ENCODE results near the gene SMIM32. TPM values are rescaled to one million over a fixed set of nuclear protein-coding genes. Genes with fewer than 3 reads are reported as not detected.
A peak's percentile ranks its signal among the peaks of the same experiment; 100 is the strongest.

The SMIM32 gene
- total RNA-seq, 1 experiment from 2014 or later, result 0.42 TPM

DNA sequence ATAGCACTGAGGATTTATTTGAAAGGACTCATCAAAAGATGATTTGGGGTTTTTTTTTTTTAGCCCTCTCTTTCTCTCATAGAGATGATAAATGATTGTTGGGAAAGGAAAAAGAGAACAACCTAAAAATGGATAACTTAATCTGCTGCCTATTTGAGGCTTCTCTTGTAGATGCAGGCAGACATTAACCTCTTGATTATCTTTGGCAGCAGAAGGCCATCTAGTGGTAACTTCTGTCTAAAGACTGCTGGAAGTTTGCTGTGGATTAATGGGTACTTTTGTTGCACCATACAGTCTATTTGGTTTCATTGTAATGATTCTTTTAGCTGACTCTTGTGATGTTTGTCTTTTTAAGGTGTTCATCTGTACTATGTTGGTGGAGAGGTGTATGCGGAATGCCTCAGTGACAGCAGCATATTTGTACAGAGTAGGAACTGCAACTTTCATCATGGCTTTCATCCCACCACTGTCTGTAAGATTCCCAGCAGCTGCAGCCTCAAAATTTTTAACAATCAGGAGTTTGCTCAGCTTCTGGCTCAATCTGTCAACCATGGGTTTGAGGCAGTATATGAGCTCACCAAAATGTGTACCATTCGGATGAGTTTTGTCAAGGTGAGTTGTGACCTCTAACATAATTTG lies 18.8 kb downstream of the SMIM32 start:
- H3K9me3 Mint-ChIP-seq (ENCODE audit: low read depth, unreplicated experiment), result no peaks in the 10 kb centered on the region
- TF ChIP-seq, protein P1, sequence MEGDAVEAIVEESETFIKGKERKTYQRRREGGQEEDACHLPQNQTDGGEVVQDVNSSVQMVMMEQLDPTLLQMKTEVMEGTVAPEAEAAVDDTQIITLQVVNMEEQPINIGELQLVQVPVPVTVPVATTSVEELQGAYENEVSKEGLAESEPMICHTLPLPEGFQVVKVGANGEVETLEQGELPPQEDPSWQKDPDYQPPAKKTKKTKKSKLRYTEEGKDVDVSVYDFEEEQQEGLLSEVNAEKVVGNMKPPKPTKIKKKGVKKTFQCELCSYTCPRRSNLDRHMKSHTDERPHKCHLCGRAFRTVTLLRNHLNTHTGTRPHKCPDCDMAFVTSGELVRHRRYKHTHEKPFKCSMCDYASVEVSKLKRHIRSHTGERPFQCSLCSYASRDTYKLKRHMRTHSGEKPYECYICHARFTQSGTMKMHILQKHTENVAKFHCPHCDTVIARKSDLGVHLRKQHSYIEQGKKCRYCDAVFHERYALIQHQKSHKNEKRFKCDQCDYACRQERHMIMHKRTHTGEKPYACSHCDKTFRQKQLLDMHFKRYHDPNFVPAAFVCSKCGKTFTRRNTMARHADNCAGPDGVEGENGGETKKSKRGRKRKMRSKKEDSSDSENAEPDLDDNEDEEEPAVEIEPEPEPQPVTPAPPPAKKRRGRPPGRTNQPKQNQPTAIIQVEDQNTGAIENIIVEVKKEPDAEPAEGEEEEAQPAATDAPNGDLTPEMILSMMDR (IDR thresholded peaks at IDR 0.05; ENCODE audit: unreplicated experiment), result peak; percentile 58
- CTCF ChIA-PET, result interaction anchor here (1.6 kb wide), 1 partner anchor 93 kb away, joined by 6 read pairs; no protein-coding TSS in a partner anchor
- H3K27ac Mint-ChIP-seq (ENCODE audit: unreplicated experiment), result no peak overlapping the region
- DNase-seq, result no peak
- BruUV-seq (replicated peaks), result no TSS peak
- no peaks in the 10 kb centered on the region for H3K4me1 Mint-ChIP-seq (ENCODE audit: low read depth, unreplicated experiment)
- no peak overlapping the region for H3K4me3 Mint-ChIP-seq (ENCODE audit: low read depth, unreplicated experiment)
- intact Hi-C loops (cut with micrococcal nuclease; ENCODE audit: unreplicated experiment), result loop anchor here (1.0 to 2.0 kb wide), 4 partner anchors 92 to 287 kb away; no protein-coding TSS in a partner anchor
- H3K27me3 Mint-ChIP-seq (ENCODE audit: unreplicated experiment), result no peaks in the 10 kb centered on the region
- H3K36me3 Mint-ChIP-seq (ENCODE audit: insufficient read depth, unreplicated experiment), result peaks cover 33% of the 10 kb centered on the region

DNA sequence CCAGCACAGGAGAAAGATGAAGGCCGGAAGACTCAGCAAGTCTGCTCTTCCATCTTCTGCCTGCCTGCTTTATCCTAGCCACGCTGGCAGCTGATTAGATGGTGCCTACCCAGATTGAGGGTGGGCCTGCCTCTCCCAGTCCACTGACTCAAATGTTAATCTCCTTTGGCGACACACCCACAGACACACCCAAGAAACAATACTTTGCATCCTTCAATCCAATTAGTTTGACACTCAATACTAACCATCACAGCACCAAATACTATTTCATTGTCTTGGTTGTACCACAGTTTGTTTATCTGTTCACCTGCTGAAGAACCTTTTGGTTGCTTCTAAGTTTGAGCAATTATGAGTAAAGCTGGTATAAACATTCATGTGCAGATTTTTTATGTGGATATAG lies 23.7 kb downstream of the SMIM32 start:
- no TSS peak for BruUV-seq (replicated peaks)
- intact Hi-C loops (cut with micrococcal nuclease; ENCODE audit: unreplicated experiment), result no loop called here
- H3K27ac Mint-ChIP-seq (ENCODE audit: unreplicated experiment), result no peak overlapping the region
- H3K9me3 Mint-ChIP-seq (ENCODE audit: low read depth, unreplicated experiment), result no peaks in the 10 kb centered on the region
- CTCF ChIA-PET, result no interaction called here
- H3K4me1 Mint-ChIP-seq (ENCODE audit: low read depth, unreplicated experiment), result no peaks in the 10 kb centered on the region
- H3K4me3 Mint-ChIP-seq (ENCODE audit: low read depth, unreplicated experiment), result no peak overlapping the region
- peaks cover 50% of the 10 kb centered on the region for H3K36me3 Mint-ChIP-seq (ENCODE audit: insufficient read depth, unreplicated experiment)
- TF ChIP-seq, protein P1 (IDR thresholded peaks at IDR 0.05; ENCODE audit: unreplicated experiment), result no peak
- DNase-seq, result no peak
- no peaks in the 10 kb centered on the region for H3K27me3 Mint-ChIP-seq (ENCODE audit: unreplicated experiment)

DNA sequence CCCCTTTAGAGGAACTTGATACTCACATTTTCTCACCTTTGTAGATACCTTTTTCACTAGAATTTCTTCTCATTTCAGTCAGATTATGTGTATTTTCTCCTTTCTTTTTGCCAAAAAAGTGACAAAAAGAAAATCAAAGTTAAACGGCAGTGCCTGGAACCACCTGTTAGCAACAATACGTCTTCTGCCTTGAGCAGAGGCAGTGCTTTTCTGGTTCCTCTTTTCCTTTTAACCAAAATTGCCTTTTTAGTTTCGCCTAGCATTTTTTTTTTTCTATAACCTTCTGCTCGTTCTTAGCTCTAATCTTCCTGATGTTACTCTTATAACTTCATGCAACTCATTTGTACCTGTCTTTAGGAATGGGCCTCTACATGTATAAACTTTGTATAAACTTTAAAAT lies 26.1 kb downstream of the SMIM32 start:
- no peak overlapping the region for H3K27ac Mint-ChIP-seq (ENCODE audit: unreplicated experiment)
- BruUV-seq (replicated peaks), result no TSS peak

DNA sequence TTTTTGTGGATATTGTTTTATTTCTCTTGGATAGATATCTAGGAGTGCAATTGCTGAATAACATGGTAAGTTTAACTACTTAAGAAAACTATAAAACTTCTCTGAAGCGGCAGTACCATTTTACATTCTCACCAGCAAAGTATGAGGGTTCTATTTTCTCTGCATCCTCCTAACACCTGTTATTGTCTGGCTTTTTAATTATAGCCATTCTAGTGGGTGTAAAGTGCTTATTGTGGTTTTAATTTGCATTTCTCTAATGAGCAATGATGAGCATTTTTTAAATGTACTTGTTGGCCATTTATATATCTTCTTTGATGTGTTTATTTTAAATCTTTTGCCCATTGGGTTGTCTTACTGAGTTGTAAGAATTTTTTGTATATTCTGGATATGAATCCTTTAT lies 28.7 kb downstream of the SMIM32 start:
- Mint-ChIP-seq H3K36me3 (ENCODE audit: insufficient read depth, unreplicated experiment) (peaks cover 56% of the 10 kb centered on the region), H3K4me1 (ENCODE audit: low read depth, unreplicated experiment) (no peaks in the 10 kb centered on the region), H3K27me3 (ENCODE audit: unreplicated experiment) (no peaks in the 10 kb centered on the region), H3K9me3 (ENCODE audit: low read depth, unreplicated experiment) (no peaks in the 10 kb centered on the region), H3K27ac (ENCODE audit: unreplicated experiment) (no peak overlapping the region), H3K4me3 (ENCODE audit: low read depth, unreplicated experiment) (no peak overlapping the region)
- no TSS peak for BruUV-seq (replicated peaks)
- CTCF ChIA-PET, result interaction anchor here (0.6 kb wide), 1 partner anchor 95 kb away, joined by 4 read pairs; no protein-coding TSS in a partner anchor
- intact Hi-C loops (cut with micrococcal nuclease; ENCODE audit: unreplicated experiment), result no loop called here
- DNase-seq, result no peak
- TF ChIP-seq, protein P1 (IDR thresholded peaks at IDR 0.05; ENCODE audit: unreplicated experiment), result no peak

More for the DNA sequence above, 26.1 kb downstream of the SMIM32 start:
- H3K4me3 Mint-ChIP-seq (ENCODE audit: low read depth, unreplicated experiment), result no peak overlapping the region
- H3K9me3 Mint-ChIP-seq (ENCODE audit: low read depth, unreplicated experiment), result no peaks in the 10 kb centered on the region
- H3K4me1 Mint-ChIP-seq (ENCODE audit: low read depth, unreplicated experiment), result no peaks in the 10 kb centered on the region
- TF ChIP-seq, protein P1 (IDR thresholded peaks at IDR 0.05; ENCODE audit: unreplicated experiment), result no peak
- no peak for DNase-seq
- intact Hi-C loops (cut with micrococcal nuclease; ENCODE audit: unreplicated experiment), result no loop called here
- CTCF ChIA-PET, result no interaction called here
- peaks cover 42% of the 10 kb centered on the region for H3K36me3 Mint-ChIP-seq (ENCODE audit: insufficient read depth, unreplicated experiment)
- H3K27me3 Mint-ChIP-seq (ENCODE audit: unreplicated experiment), result no peaks in the 10 kb centered on the region
